HepG2 (cell line): ENCODE data around the gene SLC38A3. TPM values are rescaled to one million over a fixed set of nuclear protein-coding genes. Genes with fewer than 3 reads are reported as not detected.
A peak's percentile ranks its signal among the peaks of the same experiment; 100 is the strongest.

Experiments
- ATAC-seq: fragments of 200-7000 bp; cut with Tn5 transposase; 3 replicates; pipeline ENCODE4 v1.9.1; 2020; ENCODE audit warnings: mild to moderate bottlenecking, moderate library complexity
- BruUV-seq: library from RNA; stranded (reverse); fragments of 400-500 nt; replicated peaks from 2 replicates; lab custom pipeline; 2021; lab: Mats Ljungman, UMichigan
- CTCF ChIA-PET: fragments of 300-600 bp; formaldehyde crosslinking; extraction: SDS; loops from one replicate; lab custom pipeline; 2021; ENCODE audit warnings: low total read pairs, inconsistent platforms, low intra/inter-chr PET ratio; lab: Yijun Ruan, JAX
- POLR2A ChIA-PET: fragments of 350-600 bp; sonication (Branson Sonifier 250); formaldehyde crosslinking; loops from one replicate; lab custom pipeline; 2020; ENCODE audit warnings: antibody characterized with exemption, inconsistent platforms; lab: Yijun Ruan, JAX
- DNase-seq: peaks from one replicate; pipeline ENCODE4 v3.0.0-alpha.2; 2015; ENCODE audit warnings: low spot score
- FAIRE-seq: peaks from 3 replicates; lab custom pipeline; 2011; peaks lifted over from hg19 to GRCh38; lab: Jason Lieb, UNC
- H2AFZ ChIP-seq: one replicate; pipeline ENCODE4 v1.6.1; 2011; ENCODE audit warnings: low read length, inconsistent platforms
- H3K27ac ChIP-seq: fragments of 300-600 bp; 3 replicates; pipeline ENCODE4 v1.8.0; 2011; ENCODE audit warnings: mixed run types, mild to moderate bottlenecking, mixed read lengths, low read length, inconsistent platforms; ENCODE audit not compliant: insufficient read depth; ENCODE audit errors: extremely low read length
- H3K27me3 ChIP-seq, 2 experiments: fragments of 200-600 bp in 1 of 2; 2 replicates in 1 of 2; 3 replicates in 1 of 2; pipeline versions ENCODE4 v1.6.0 to v1.8.0; 2011; ENCODE audit warnings: low read length in 2 of 2, mild to moderate bottlenecking in 2 of 2, moderate library complexity in 2 of 2, inconsistent platforms in 1 of 2; ENCODE audit not compliant: insufficient read depth in 2 of 2, control insufficient read depth in 1 of 2
- H3K36me3 ChIP-seq, 2 experiments: fragments of 200-600 bp in 1 of 2; replicated peaks in 1 of 2; 2 replicates in 1 of 2; 3 replicates in 1 of 2; pipeline versions ENCODE4 v1.5.1 to v1.8.0; 2011; ENCODE audit warnings: low read length in 2 of 2, inconsistent platforms in 1 of 2; ENCODE audit not compliant: insufficient read depth in 2 of 2, control insufficient read depth in 1 of 2
- H3K4me1 ChIP-seq: 2 replicates; pipeline ENCODE4 v1.5.1; 2012; ENCODE audit warnings: low read length, inconsistent platforms; ENCODE audit not compliant: insufficient read depth
- H3K4me2 ChIP-seq: 2 replicates; pipeline ENCODE4 v1.6.0; 2011; ENCODE audit warnings: low read depth, low read length, inconsistent platforms
- H3K4me3 ChIP-seq, 3 experiments: fragments of 200-600 bp in 1 of 3; sonication (generic), shearing (Covaris generic) in 1 of 3; replicated peaks in 1 of 3; 2 replicates each; pipeline ENCODE4 v1.5.1; 2011 to 2016; ENCODE audit warnings: low read length in 3 of 3, inconsistent platforms in 2 of 3, low read depth in 2 of 3, mild to moderate bottlenecking in 2 of 3, control low read depth in 1 of 3, mixed read lengths in 1 of 3; ENCODE audit not compliant: insufficient read depth in 1 of 3
- H3K79me2 ChIP-seq: one replicate; pipeline ENCODE4 v1.6.1; 2011; ENCODE audit warnings: low read length, inconsistent platforms; ENCODE audit not compliant: insufficient read depth
- H3K9ac ChIP-seq: 2 replicates; pipeline ENCODE4 v1.6.0; 2011; ENCODE audit warnings: mild to moderate bottlenecking, low read depth, low read length, inconsistent platforms; ENCODE audit not compliant: insufficient read depth
- H3K9me3 ChIP-seq: 2 replicates; pipeline ENCODE4 v1.5.1; 2012; ENCODE audit warnings: mild to moderate bottlenecking, low read length
- H4K20me1 ChIP-seq: 2 replicates; pipeline ENCODE4 v1.6.0; 2011; ENCODE audit warnings: inconsistent platforms, mild to moderate bottlenecking, low read length, moderate library complexity; ENCODE audit not compliant: insufficient read depth
- ELF3 ChIP-seq: IDR thresholded peaks from 2 replicates; pipeline ENCODE4 v1.6.1; 2016; ENCODE audit warnings: missing genetic modification reagents, missing compliant biosample characterization
- FOXC1 ChIP-seq: sonication (generic); formaldehyde crosslinking; IDR thresholded peaks from 2 replicates; pipeline ENCODE4 v1.8.0; 2022; ENCODE audit warnings: mild to moderate bottlenecking, missing genetic modification reagents, borderline replicate concordance
- KLF11 ChIP-seq: IDR thresholded peaks from 2 replicates; pipeline ENCODE4 v1.6.1; 2016; ENCODE audit warnings: missing compliant biosample characterization
- NCOA1 ChIP-seq: sonication (generic); formaldehyde crosslinking; IDR thresholded peaks from 2 replicates; pipeline ENCODE4 v1.9.0; 2021; ENCODE audit warnings: missing genetic modification reagents
- NONO ChIP-seq, 2 experiments: fragments of 450-650 bp in 1 of 2; sonication (generic) in 1 of 2; formaldehyde crosslinking in 1 of 2; IDR thresholded peaks in 1 of 2; conservative IDR thresholded peaks in 1 of 2; 2 replicates each; pipeline versions ENCODE4 v1.6.1 to v1.8.0; 2017 to 2022; ENCODE audit warnings: mild to moderate bottlenecking in 1 of 2, missing genetic modification reagents in 1 of 2, moderate library complexity in 1 of 2
- NR1H2 ChIP-seq: sonication (generic); formaldehyde crosslinking; IDR thresholded peaks from 2 replicates; pipeline ENCODE4 v1.8.1; 2022; ENCODE audit warnings: low read depth, missing genetic modification reagents, borderline replicate concordance
- PHB2 ChIP-seq: fragments of 450-650 bp; IDR thresholded peaks from 2 replicates; pipeline ENCODE4 v1.6.1; 2018; ENCODE audit not compliant: partially characterized antibody
- RBM22 ChIP-seq: fragments of 200-400 bp; formaldehyde crosslinking; optimal IDR thresholded peaks from 2 replicates; pipeline ENCODE3; 2017; ENCODE audit warnings: mild to moderate bottlenecking, low read length, moderate library complexity
- ZBTB20 ChIP-seq: sonication (generic); formaldehyde crosslinking; IDR thresholded peaks from 2 replicates; pipeline ENCODE4 v1.8.1; 2023; ENCODE audit warnings: missing genetic modification reagents, low read depth, mild to moderate bottlenecking, borderline replicate concordance
- ZNF788 ChIP-seq: sonication (generic); formaldehyde crosslinking; IDR thresholded peaks from 2 replicates; pipeline ENCODE4 v1.5.0; 2020; ENCODE audit warnings: mild to moderate bottlenecking, missing genetic modification reagents, borderline replicate concordance
- WGBS: methylation state at CpG from one replicate; pipeline ENCODE4 v1.1.6; 2017; ENCODE audit warnings: low lambda C conversion rate; 5-methylcytosine and 5-hydroxymethylcytosine counted together
- in situ Hi-C: cut with HindIII; loops from 2 replicates; pipeline ENCODE4 v1.10.0; 2017; ENCODE audit warnings: low pct_unique_long_range_greater_than_20kb; ENCODE audit not compliant: extremely low pct_ligation_motif_present
- intact Hi-C: fragments of 100-400 bp; cut with micrococcal nuclease; formaldehyde crosslinking; loops from one replicate; pipeline ENCODE4 v1.10.0; 2022; ENCODE audit not compliant: unreplicated experiment
- polyA plus RNA-seq, 8 experiments: library from polyadenylated mRNA; depleted of rRNA in 3 of 8; stranded (reverse) in 7 of 8; unstranded in 1 of 8; fragments of >200 nt; fragmentation: Illumina TruSeq in 4 of 8; extraction: Trizol in 4 of 8; gene quantifications; 2 replicates each; pipeline versions ENCODE4 v1.2.1 to v1.2.3, GENCODE V29; 2011 to 2016; ENCODE audit warnings: low read depth in 4 of 8, missing spikeins in 1 of 8, mixed read lengths in 1 of 8; ENCODE audit not compliant: insufficient read depth in 1 of 8
- total RNA-seq, 5 experiments: library from RNA; depleted of rRNA; stranded (reverse); fragments of >200 nt; fragmentation: Illumina TruSeq; extraction: Trizol; gene quantifications; 2 replicates each; pipeline ENCODE4 v1.2.3, GENCODE V29; 2016; ENCODE audit warnings: low read depth in 1 of 5
- TF ChIP-seq, protein P1 (sequence below): sonication (generic); formaldehyde crosslinking; IDR thresholded peaks from 2 replicates; pipeline ENCODE4 v1.4.0; 2020; ENCODE audit warnings: missing genetic modification reagents, low read depth, mild to moderate bottlenecking, borderline replicate concordance
- TF ChIP-seq, protein P2 (sequence below): fragments of 450-650 bp; IDR thresholded peaks from 2 replicates; pipeline ENCODE4 v1.6.1; 2016
- TF ChIP-seq, protein P3 (sequence below): sonication (generic); formaldehyde crosslinking; IDR thresholded peaks from 2 replicates; pipeline ENCODE4 v1.5.0; 2020; ENCODE audit warnings: mild to moderate bottlenecking, missing genetic modification reagents
- TF ChIP-seq, protein P4 (sequence below): sonication (generic); formaldehyde crosslinking; conservative IDR thresholded peaks from 2 replicates; pipeline ENCODE4 v1.4.0; 2020; ENCODE audit warnings: missing genetic modification reagents
- TF ChIP-seq, protein P5 (sequence below): sonication (generic); formaldehyde crosslinking; IDR thresholded peaks from 2 replicates; pipeline ENCODE4 v1.4.0; 2020; ENCODE audit warnings: missing genetic modification reagents

Gene SLC38A3
- total and polyA plus RNA-seq, 2 of the 13 experiments (the other 11 are each of a cell fraction or from before 2014, with no cell fraction given): 29.8 to 164 TPM

DNA sequence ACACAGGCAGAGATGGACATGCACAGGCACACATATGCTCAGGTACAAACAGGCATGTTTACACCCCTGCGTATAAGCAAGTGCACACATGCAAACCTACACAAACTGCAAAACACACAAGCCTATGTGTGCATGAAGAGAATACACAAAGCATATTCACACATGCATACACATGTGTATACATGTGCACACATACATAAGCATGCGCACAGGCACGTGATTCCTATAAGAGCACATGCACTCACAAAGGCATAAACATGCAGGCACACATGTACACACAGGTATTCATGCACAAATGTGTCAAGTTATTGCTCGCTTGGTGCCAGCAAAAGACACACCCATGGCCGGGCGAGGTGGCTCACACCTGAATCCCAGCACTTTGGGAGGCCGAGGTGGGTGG is 15.1 kb upstream of the SLC38A3 start:
- FAIRE-seq: no peak
- in situ Hi-C loops: loop anchor here (5.0 to 10.0 kb wide), 3 partner anchors 37 to 85 kb away; partner anchors contain the start of gene LSMEM2
- peaks cover 4% of the 10 kb centered on the region for H4K20me1 ChIP-seq
- no peak for ATAC-seq
- 79% methylated on average over 7 of the region's 7 CpGs for WGBS
- H3K9ac ChIP-seq: no peak overlapping the region
- no peaks in the 10 kb centered on the region for H3K9me3 ChIP-seq
- no peaks in the 10 kb centered on the region for H3K79me2 ChIP-seq
- DNase-seq: no peak
- POLR2A ChIA-PET: interaction anchor here (0.7 to 3.2 kb wide), 7 partner anchors 10 to 70 kb away, joined by 3 to 14 read pairs (median 6); no protein-coding TSS in a partner anchor
- H3K27ac ChIP-seq: no peak overlapping the region
- CTCF ChIA-PET: interaction anchor here (1.2 to 3.0 kb wide), 5 partner anchors 35 to 69 kb away, joined by 4 to 50 read pairs (median 13); partner anchors contain the start of gene SEMA3F
- H3K4me1 ChIP-seq: peaks cover 28% of the 10 kb centered on the region
- intact Hi-C loops: loop anchor here (1.0 to 5.0 kb wide), 3 partner anchors 35 to 82 kb away; partner anchors contain the start of gene SEMA3F
- no peaks in the 10 kb centered on the region for H3K27me3 ChIP-seq
- no peak overlapping the region for H3K4me3 ChIP-seq
- no TSS peak for BruUV-seq
- TF ChIP-seq NR1H2 (CRISPR knock-in tag) (no peak), NCOA1 (CRISPR knock-in tag) (no peak), NONO (IDR thresholded peaks at IDR 0.05) (no peak), NONO (CRISPR knock-in tag; conservative IDR thresholded peaks at IDR 0.05) (0 out of 2 replicates have a peak, but pooled peaks have one; percentile 19), ZBTB20 (CRISPR knock-in tag) (no peak), ZNF788 (CRISPR knock-in tag) (0 out of 2 replicates have a peak, but pooled peaks have one; percentile 11), PHB2 (no peak), KLF11 (CRISPR knock-in tag) (no peak), FOXC1 (CRISPR knock-in tag) (no peak), ELF3 (no peak), RBM22 (no peak)
- TF ChIP-seq, protein P1, sequence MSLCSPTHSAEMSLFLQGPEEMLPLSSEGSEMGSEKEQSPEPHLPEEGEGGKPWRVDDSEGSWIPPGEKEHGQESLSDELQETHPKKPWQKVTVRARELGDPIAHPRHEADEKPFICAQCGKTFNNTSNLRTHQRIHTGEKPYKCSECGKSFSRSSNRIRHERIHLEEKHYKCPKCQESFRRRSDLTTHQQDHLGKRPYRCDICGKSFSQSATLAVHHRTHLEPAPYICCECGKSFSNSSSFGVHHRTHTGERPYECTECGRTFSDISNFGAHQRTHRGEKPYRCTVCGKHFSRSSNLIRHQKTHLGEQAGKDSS (CRISPR knock-in tag): no peak
- TF ChIP-seq, protein P2, sequence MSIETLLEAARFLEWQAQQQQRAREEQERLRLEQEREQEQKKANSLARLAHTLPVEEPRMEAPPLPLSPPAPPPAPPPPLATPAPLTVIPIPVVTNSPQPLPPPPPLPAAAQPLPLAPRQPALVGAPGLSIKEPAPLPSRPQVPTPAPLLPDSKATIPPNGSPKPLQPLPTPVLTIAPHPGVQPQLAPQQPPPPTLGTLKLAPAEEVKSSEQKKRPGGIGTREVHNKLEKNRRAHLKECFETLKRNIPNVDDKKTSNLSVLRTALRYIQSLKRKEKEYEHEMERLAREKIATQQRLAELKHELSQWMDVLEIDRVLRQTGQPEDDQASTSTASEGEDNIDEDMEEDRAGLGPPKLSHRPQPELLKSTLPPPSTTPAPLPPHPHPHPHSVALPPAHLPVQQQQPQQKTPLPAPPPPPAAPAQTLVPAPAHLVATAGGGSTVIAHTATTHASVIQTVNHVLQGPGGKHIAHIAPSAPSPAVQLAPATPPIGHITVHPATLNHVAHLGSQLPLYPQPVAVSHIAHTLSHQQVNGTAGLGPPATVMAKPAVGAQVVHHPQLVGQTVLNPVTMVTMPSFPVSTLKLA: peak; percentile 93
- TF ChIP-seq, protein P3, sequence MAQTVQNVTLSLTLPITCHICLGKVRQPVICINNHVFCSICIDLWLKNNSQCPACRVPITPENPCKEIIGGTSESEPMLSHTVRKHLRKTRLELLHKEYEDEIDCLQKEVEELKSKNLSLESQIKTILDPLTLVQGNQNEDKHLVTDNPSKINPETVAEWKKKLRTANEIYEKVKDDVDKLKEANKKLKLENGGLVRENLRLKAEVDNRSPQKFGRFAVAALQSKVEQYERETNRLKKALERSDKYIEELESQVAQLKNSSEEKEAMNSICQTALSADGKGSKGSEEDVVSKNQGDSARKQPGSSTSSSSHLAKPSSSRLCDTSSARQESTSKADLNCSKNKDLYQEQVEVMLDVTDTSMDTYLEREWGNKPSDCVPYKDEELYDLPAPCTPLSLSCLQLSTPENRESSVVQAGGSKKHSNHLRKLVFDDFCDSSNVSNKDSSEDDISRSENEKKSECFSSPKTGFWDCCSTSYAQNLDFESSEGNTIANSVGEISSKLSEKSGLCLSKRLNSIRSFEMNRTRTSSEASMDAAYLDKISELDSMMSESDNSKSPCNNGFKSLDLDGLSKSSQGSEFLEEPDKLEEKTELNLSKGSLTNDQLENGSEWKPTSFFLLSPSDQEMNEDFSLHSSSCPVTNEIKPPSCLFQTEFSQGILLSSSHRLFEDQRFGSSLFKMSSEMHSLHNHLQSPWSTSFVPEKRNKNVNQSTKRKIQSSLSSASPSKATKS (CRISPR knock-in tag): no peak
- TF ChIP-seq, protein P4, sequence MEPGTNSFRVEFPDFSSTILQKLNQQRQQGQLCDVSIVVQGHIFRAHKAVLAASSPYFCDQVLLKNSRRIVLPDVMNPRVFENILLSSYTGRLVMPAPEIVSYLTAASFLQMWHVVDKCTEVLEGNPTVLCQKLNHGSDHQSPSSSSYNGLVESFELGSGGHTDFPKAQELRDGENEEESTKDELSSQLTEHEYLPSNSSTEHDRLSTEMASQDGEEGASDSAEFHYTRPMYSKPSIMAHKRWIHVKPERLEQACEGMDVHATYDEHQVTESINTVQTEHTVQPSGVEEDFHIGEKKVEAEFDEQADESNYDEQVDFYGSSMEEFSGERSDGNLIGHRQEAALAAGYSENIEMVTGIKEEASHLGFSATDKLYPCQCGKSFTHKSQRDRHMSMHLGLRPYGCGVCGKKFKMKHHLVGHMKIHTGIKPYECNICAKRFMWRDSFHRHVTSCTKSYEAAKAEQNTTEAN (CRISPR knock-in tag): no peak
- TF ChIP-seq, protein P5, sequence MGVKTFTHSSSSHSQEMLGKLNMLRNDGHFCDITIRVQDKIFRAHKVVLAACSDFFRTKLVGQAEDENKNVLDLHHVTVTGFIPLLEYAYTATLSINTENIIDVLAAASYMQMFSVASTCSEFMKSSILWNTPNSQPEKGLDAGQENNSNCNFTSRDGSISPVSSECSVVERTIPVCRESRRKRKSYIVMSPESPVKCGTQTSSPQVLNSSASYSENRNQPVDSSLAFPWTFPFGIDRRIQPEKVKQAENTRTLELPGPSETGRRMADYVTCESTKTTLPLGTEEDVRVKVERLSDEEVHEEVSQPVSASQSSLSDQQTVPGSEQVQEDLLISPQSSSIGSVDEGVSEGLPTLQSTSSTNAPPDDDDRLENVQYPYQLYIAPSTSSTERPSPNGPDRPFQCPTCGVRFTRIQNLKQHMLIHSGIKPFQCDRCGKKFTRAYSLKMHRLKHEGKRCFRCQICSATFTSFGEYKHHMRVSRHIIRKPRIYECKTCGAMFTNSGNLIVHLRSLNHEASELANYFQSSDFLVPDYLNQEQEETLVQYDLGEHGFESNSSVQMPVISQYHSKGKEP: no peak
- no peak overlapping the region for H3K4me2 ChIP-seq
- H2AFZ ChIP-seq: no peak overlapping the region
- H3K36me3 ChIP-seq: peaks cover 0 to 5% of the 10 kb centered on the region in 2 experiments; a peak in 2 of 5 replicates
